Stimulated activated CD8-positive, alpha-beta memory T cell treated with anti-CD3 and anti-CD28 coated beads, Interleukin-7, amount 100 ng/mL, for 48 hours (primary cell): ENCODE data around the gene CLSTN3.

Experiments used
- DNase-seq, 2 donors: peaks; one replicate each; pipeline ENCODE4 v3.0.0-alpha.2; 2020; ENCODE audit warnings: low read depth in 1 of 2; ENCODE audit errors: extremely low read depth in 1 of 2

Gene CLSTN3

GRCh38 chr12:7125632-7126227 lies 4.4 kb upstream of the CLSTN3 start:
- DNase-seq: no peak

DNA sequence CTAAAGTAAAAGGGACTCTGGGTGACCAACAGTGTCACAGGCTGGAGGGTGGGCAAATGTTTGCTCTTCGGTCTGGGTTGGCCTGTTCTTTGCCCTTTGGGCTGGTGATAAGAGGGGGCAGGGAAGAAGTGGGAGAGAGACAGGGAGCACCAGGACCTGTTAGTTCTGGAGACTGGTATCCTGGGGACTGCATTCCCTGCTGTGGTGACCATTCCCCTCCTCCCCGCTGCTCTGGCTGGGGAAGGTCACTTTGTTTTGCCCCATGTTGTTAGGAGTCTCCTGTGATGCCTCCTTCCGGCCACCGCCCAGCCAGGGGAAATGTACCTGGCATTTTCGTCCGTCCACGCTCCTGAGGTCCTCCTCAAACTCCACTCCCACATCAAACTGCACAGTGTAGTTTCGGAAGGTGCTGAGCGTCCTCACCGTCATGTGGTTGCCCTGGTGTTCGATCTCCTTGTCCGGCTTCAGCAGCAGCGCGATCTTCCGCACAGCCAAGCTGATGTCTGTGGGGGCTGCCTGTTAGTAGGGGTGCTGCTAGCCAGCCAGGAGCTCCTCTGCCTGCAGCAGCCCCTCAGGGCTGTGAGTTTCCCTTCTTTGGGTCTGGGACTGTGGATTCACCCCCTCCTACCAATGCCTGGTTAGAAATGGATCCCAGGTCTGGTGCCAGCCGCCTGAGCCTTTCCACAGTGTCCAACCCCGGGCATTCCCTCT lies 2.1 kb upstream of the CLSTN3 start:
- DNase-seq: no peak

GRCh38 chr12:7128681-7129286 lies 1.4 kb upstream of the CLSTN3 start, which contains the start of gene RBP5:
Gene RBP5, minus strand, starts transcription at chr12:7128889. Its CDS starts 114 bp downstream, at chr12:7128775.
- DNase-seq: no peak

- DNase-seq: no peak
These were observed 792 bp upstream of the CLSTN3 start for GRCh38 chr12:7129287-7129871.

DNA sequence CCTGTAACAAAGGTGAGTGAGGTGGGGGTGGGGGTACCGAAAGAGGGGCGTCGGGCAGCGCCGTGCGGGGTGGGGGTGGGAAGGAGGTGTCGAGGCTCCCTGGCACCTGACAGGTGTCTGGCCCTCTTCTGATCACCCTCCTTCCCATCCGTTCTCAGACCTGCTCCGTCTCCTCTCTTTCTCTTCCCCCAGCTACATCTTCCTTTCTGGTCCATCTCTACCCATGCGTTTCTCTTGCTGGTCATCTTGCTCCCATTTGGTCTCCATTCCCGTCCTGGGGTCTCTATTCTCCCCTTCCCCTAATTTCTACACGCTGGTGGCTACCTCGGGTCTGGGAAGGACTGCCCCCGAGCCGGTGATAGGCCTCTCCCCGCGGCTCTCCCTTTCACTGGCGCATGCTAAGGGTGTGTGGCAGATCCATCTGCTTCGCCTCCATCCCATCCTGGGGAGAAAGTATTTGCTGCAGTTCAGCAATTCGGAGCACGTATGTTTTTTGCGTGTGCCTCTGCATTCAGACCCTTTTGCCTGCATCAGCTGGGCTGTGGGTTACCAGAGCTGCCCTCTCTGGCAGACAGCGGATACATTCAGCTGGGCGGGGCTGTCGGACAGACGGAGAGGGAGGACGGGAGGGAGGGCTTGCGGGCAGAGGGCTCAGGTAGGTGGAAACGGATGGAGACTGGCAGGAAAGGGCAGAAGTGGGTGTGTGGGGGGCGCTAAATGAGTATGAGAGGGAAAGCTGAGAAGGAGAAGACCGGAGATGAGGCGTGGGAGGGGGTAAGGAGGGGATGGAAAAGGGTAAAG lies 730 bp downstream of the CLSTN3 start:
- DNase-seq: peak in 1 of 2 donors; percentile 49

DNA sequence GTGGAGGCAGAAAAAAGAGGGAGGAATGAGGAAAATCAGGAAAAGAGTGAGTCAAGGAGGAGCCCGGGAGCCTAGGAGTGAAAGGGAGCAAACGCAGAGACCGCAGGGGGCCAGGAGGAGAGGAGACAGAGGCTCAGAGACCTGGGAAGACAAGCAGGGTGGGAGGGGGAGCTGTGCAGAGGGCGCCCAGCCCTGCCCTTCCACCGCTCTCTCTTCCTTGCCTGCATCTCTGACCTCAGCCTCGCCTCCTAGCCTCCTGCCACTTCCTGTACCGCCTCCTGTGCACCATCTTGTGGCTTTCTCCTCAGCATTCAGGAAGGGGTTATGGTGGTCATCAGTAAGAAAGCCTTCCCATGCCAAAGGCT lies 1.3 kb downstream of the CLSTN3 start:
- DNase-seq: peak in 1 of 2 donors; percentile 34

DNA sequence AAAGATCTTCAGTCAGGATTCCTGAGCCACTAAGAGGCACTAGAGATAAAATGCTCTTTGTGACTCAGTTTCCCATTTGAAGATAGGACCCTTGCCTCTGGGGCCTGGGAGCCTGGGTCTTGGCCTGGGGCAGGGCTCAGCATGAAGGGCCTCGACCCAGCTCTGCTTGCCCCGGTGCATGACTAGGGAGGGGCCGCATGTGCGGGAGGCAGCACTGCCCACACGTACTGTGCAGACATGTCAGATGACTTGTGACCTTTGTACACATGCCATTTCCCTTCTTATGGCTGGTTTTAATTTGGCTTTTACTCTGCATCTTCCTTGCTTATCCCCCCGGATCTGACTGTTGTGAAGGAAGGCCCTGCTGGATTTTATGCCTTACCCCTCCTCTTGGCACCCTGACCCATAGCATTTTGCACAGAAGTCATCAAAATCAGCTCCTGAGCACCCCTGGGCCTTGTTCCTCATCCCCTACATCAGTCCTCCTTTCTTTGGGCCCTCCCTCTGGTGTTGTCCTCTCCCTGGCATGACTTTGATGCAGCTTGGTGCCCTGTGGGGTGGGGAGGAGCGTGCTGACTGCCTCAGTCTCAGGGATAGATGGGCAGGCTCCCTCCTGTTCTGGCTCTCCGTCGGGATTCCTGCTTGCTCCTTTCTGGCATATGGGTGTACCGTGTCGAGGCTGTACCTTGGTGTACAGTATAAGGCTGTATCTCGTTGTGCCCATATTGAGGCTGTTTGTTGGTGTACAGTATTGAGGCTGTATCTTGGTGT lies 4.4 kb downstream of the CLSTN3 start:
- DNase-seq: no peak

GRCh38 chr12:7136071-7136470 lies 5.9 kb downstream of the CLSTN3 start:
- DNase-seq: no peak

DNA sequence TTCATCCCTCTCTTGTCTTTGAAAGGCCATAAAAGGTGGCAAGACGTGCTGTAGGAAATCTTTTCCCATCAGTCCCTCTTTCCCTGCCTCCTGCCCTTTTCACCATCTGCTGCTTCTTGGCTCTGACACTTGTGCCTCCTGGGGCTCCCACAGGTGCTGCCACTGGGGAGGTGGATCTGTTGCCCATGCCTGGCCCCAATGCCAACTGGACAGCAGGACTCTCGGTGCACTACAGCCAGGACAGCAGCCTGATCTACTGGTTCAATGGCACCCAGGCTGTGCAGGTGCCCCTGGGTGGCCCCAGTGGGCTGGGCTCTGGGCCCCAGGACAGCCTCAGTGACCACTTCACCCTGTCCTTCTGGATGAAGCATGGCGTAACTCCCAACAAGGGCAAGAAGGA lies 6.5 kb downstream of the CLSTN3 start:
- no peak for DNase-seq

- no peak for DNase-seq
These were observed 7.7 kb downstream of the CLSTN3 start for GRCh38 chr12:7137908-7138307.

DNA sequence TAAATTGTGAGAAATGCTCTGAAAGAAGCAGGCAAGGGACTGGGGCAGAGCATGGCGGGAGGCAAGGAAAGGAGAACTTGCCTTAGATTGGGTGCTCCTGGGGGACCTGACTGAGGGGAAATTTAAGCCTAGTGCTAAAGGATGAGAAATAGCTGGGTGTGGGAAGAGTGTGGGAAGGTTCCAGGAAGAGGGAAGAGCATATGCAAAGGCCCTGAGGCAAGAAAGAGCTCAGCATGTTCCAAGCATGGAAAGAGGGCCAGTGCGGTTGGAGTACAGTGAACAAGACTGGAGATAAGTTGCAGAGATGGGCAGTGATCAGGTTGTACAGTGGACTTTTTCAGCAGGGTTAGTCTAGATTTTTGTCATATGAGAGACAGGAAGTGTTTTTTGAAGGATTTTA lies 9.0 kb downstream of the CLSTN3 start:
- no peak for DNase-seq

- no peak for DNase-seq
These were observed 11.3 kb downstream of the CLSTN3 start for GRCh38 chr12:7141351-7142005.

GRCh38 chr12:7142056-7142644 lies 12.0 kb downstream of the CLSTN3 start:
- no peak for DNase-seq

DNA sequence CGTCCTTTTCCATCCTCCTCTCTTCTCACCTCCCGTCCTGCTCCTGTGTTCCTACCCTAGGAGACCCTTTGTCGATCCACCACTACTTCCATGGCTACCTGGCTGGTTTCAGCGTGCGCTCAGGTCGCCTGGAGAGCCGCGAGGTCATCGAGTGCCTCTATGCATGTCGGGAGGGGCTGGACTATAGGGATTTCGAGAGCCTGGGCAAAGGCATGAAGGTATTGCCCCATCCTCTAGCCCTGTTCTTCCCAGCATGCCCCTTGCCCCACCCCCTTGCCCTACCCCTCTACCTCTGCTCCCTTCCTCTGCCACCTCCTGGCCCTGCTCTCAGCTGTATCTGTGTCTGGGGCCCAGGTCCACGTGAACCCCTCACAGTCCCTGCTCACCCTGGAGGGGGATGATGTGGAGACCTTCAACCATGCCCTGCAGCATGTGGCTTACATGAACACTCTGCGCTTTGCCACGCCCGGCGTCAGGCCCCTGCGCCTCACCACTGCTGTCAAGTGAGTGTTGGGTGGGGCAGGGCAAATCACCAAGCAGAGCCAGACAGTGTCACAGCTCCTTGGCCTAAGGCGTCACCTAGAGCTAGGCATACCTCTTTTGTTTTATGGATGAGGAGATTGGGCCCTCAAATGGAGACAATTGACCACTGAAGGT lies 12.8 kb downstream of the CLSTN3 start:
- DNase-seq: no peak

DNA sequence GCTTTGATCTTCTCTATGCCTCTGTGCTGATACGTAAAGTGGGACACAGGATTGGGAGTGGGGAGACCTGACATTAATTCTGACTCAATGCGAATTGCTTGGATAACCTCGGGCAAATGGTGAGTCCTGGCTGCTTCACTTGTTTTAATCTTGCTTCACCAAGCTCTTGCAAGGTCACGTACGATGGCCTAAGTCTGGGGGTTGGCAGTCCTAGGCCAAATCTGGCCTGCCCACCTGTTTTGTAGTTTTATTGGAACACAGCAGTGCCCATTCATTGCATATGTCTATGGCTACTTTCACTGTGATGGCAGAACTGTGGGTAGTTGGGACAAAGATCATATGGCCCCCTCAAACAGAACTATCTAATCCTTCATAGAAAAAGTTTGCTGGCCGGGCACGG lies 13.4 kb downstream of the CLSTN3 start:
- no peak for DNase-seq

- no peak for DNase-seq
These were observed 14.4 kb downstream of the CLSTN3 start for GRCh38 chr12:7144414-7145120.

GRCh38 chr12:7145671-7146070 lies 15.5 kb downstream of the CLSTN3 start:
- DNase-seq: no peak

DNA sequence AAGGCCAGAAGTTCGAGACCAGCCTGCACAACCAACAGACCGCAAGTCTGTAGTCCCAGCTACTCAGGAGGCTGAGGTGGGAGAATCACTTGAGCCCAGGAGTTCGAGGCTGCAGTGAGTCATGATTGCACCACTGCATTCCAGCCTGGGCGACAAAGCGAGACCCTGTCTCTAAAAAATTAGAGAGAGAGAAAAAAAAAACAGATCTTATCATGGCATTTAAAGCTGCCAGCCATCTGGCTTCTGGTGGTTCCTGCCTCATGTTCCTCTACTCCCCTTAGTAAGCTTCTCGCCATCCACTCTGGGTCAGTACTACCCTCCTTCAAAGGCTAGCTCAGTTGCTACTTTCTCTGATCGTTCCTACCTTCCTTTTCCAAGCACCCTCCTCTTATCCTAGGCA lies 16.1 kb downstream of the CLSTN3 start:
- DNase-seq: no peak
